Measurements from ENCODE around the gene AGBL1.

AGBL1 gene

GRCh38 chr15:86213888-86214287 is 134.2 kb downstream of the AGBL1 start:
- no peak overlapping the region for H3K4me3 ChIP-seq (ENCODE audit: insufficient read depth, low read length, poor library complexity, severe bottlenecking)
- no peaks in the 10 kb centered on the region for H3F3A ChIP-seq (ENCODE audit: insufficient read depth)
- no peaks in the 10 kb centered on the region for H3K79me2 ChIP-seq (ENCODE audit: insufficient read depth, low read length)
- no peak overlapping the region for H3K4me2 ChIP-seq (ENCODE audit: low read depth, low read length, poor library complexity, severe bottlenecking)
- no peaks in the 10 kb centered on the region for H3K27me3 ChIP-seq (ENCODE audit: low read length)
- H3K9me3 ChIP-seq (ENCODE audit: insufficient read depth, low read length) = no peaks in the 10 kb centered on the region; the same call in 1 of the 2 replicates
- no peak overlapping the region for H2AFZ ChIP-seq (ENCODE audit: low read depth, low read length, severe bottlenecking)
- H3K9me2 ChIP-seq (replicated peaks; ENCODE audit: insufficient read depth, low read length) = no peaks in the 10 kb centered on the region
- no peaks in the 10 kb centered on the region for H3K36me3 ChIP-seq (ENCODE audit: low read length)
- H4K20me1 ChIP-seq (ENCODE audit: low read depth, low read length) = no peaks in the 10 kb centered on the region
- TF ChIP-seq EZH2phosphoT487 (conservative IDR thresholded peaks at IDR 0.05; ENCODE audit: low read length) = no peak
- TF ChIP-seq CTCF (IDR thresholded peaks at IDR 0.05; ENCODE audit: insufficient read depth, low read length, poor library complexity, severe bottlenecking) = no peak
- H3K27ac ChIP-seq (ENCODE audit: low read depth, low read length) = no peak overlapping the region
- no peak overlapping the region for H3K9ac ChIP-seq (ENCODE audit: low read length)

GRCh38 chr15:86221119-86221518 is 141.4 kb downstream of the AGBL1 start:
- no peak overlapping the region for H2AFZ ChIP-seq (ENCODE audit: low read depth, low read length, severe bottlenecking)
- no peaks in the 10 kb centered on the region for H3K36me3 ChIP-seq (ENCODE audit: low read length)
- H3K9ac ChIP-seq (ENCODE audit: low read length) = no peak overlapping the region
- H3K9me3 ChIP-seq (ENCODE audit: insufficient read depth, low read length) = no peaks in the 10 kb centered on the region
- H4K20me1 ChIP-seq (ENCODE audit: low read depth, low read length) = no peaks in the 10 kb centered on the region
- H3K9me2 ChIP-seq (replicated peaks; ENCODE audit: insufficient read depth, low read length) = no peaks in the 10 kb centered on the region
- no peaks in the 10 kb centered on the region for H3K79me2 ChIP-seq (ENCODE audit: insufficient read depth, low read length)
- TF ChIP-seq EZH2phosphoT487 (conservative IDR thresholded peaks at IDR 0.05; ENCODE audit: low read length) (no peak), CTCF (IDR thresholded peaks at IDR 0.05; ENCODE audit: insufficient read depth, low read length, poor library complexity, severe bottlenecking) (no peak)
- no peak overlapping the region for H3K4me2 ChIP-seq (ENCODE audit: low read depth, low read length, poor library complexity, severe bottlenecking)
- H3F3A ChIP-seq (ENCODE audit: insufficient read depth) = no peaks in the 10 kb centered on the region
- no peak overlapping the region for H3K27ac ChIP-seq (ENCODE audit: low read depth, low read length)
- H3K4me3 ChIP-seq (ENCODE audit: insufficient read depth, low read length, poor library complexity, severe bottlenecking) = no peak overlapping the region
- H3K27me3 ChIP-seq (ENCODE audit: low read length) = no peaks in the 10 kb centered on the region

GRCh38 chr15:86229306-86229705 is 149.6 kb downstream of the AGBL1 start:
- H3K27me3 ChIP-seq (ENCODE audit: low read length) = no peaks in the 10 kb centered on the region
- H4K20me1 ChIP-seq (ENCODE audit: low read depth, low read length) = no peaks in the 10 kb centered on the region
- H3K9ac ChIP-seq (ENCODE audit: low read length) = no peak overlapping the region
- no peak overlapping the region for H3K27ac ChIP-seq (ENCODE audit: low read depth, low read length)
- H2AFZ ChIP-seq (ENCODE audit: low read depth, low read length, severe bottlenecking) = no peak overlapping the region
- H3K36me3 ChIP-seq (ENCODE audit: low read length) = no peaks in the 10 kb centered on the region
- H3K79me2 ChIP-seq (ENCODE audit: insufficient read depth, low read length) = no peaks in the 10 kb centered on the region
- no peaks in the 10 kb centered on the region for H3F3A ChIP-seq (ENCODE audit: insufficient read depth)
- H3K9me2 ChIP-seq (replicated peaks; ENCODE audit: insufficient read depth, low read length) = no peaks in the 10 kb centered on the region
- TF ChIP-seq EZH2phosphoT487 (conservative IDR thresholded peaks at IDR 0.05; ENCODE audit: low read length) = no peak
- H3K4me3 ChIP-seq (ENCODE audit: insufficient read depth, low read length, poor library complexity, severe bottlenecking) = no peak overlapping the region
- H3K9me3 ChIP-seq (ENCODE audit: insufficient read depth, low read length) = no peaks in the 10 kb centered on the region
- H3K4me2 ChIP-seq (ENCODE audit: low read depth, low read length, poor library complexity, severe bottlenecking) = no peak overlapping the region

- no peak overlapping the region for H3K9ac ChIP-seq (ENCODE audit: low read length)
Measured at GRCh38 chr15:86229936-86230335, 150.3 kb downstream of the AGBL1 start.

More at GRCh38 chr15:86229936-86230335, 150.3 kb downstream of the AGBL1 start:
- Histone ChIP-seq H4K20me1 (ENCODE audit: low read depth, low read length) (no peaks in the 10 kb centered on the region), H3K36me3 (ENCODE audit: low read length) (no peaks in the 10 kb centered on the region), H3K79me2 (ENCODE audit: insufficient read depth, low read length) (no peaks in the 10 kb centered on the region), H3K27ac (ENCODE audit: low read depth, low read length) (no peak overlapping the region), H3K4me2 (ENCODE audit: low read depth, low read length, poor library complexity, severe bottlenecking) (no peak overlapping the region), H2AFZ (ENCODE audit: low read depth, low read length, severe bottlenecking) (no peak overlapping the region), H3K27me3 (ENCODE audit: low read length) (no peaks in the 10 kb centered on the region), H3K9me3 (ENCODE audit: insufficient read depth, low read length) (no peaks in the 10 kb centered on the region), H3K9me2 (replicated peaks; ENCODE audit: insufficient read depth, low read length) (no peaks in the 10 kb centered on the region), H3K4me3 (ENCODE audit: insufficient read depth, low read length, poor library complexity, severe bottlenecking) (no peak overlapping the region), H3F3A (ENCODE audit: insufficient read depth) (no peaks in the 10 kb centered on the region)
- TF ChIP-seq EZH2phosphoT487 (conservative IDR thresholded peaks at IDR 0.05; ENCODE audit: low read length) (no peak), CTCF (IDR thresholded peaks at IDR 0.05; ENCODE audit: insufficient read depth, low read length, poor library complexity, severe bottlenecking) (no peak)

All from SU-DHL-6 (cell line).